PC-9 (cell line): ENCODE data around the gene UQCR10.

Source experiments
- EZH2 ChIP-seq: fragments of 200-600 bp; sonication (generic); IDR thresholded peaks from 2 replicates; pipeline ENCODE4 v1.8.0; 2017; ENCODE audit warnings: antibody characterized with exemption, low read depth
- TF ChIP-seq, protein P1 (sequence below): fragments of 200-600 bp; sonication (generic); conservative IDR thresholded peaks from 2 replicates; pipeline ENCODE4 v1.6.1; 2017; ENCODE audit warnings: mixed run types, antibody characterized with exemption, mild to moderate bottlenecking, moderate library complexity

DNA sequence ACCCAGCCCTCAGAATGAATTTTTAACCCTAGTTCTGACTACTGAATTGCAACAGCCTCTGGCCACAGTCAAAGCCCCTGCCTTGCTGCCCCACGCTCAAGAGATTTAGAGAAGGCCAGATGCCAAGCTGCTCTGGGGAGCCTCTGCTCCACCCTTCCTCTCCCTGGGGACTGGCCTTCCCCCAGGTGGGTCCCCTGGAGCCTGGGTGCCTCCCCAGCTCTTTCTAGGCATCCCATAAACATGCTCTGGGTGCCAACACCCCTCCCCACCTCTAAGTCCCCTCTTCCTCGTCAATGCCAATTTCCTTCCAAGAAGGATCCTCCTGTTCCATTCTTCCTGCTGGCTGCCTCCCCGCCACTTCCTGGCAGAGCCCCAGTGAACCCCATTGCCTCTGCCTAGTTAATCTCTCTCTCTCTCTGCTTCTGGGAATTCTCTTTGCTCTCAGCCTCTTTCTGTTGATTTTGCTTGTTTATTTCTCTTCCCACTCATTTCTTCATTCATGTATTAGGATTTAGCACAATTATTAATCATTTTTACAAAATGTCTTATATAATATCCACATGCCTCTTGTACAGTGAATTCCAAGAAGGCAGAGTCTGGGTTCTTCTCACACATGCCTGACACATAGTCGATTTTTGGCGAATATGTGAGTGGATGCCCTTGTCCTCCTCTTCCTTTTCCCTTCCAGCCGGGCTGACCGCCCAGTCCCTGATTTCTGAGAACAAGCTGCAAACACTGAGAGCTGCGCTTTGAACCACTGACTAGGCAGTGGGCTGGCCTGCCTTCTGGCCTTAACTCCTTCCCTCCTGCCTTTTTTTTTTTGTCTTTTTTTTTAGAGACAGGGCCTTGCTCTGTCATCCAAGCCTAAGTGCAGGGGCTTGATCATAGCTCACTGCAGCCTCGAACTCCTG, 17.5 kb downstream of the UQCR10 start:
- TF ChIP-seq, protein P1, sequence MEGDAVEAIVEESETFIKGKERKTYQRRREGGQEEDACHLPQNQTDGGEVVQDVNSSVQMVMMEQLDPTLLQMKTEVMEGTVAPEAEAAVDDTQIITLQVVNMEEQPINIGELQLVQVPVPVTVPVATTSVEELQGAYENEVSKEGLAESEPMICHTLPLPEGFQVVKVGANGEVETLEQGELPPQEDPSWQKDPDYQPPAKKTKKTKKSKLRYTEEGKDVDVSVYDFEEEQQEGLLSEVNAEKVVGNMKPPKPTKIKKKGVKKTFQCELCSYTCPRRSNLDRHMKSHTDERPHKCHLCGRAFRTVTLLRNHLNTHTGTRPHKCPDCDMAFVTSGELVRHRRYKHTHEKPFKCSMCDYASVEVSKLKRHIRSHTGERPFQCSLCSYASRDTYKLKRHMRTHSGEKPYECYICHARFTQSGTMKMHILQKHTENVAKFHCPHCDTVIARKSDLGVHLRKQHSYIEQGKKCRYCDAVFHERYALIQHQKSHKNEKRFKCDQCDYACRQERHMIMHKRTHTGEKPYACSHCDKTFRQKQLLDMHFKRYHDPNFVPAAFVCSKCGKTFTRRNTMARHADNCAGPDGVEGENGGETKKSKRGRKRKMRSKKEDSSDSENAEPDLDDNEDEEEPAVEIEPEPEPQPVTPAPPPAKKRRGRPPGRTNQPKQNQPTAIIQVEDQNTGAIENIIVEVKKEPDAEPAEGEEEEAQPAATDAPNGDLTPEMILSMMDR = no peak
- TF ChIP-seq EZH2 = no peak
